ENCODE results near the gene TBXAS1.
A peak's percentile ranks its signal among the peaks of the same experiment; 100 is the strongest.

The TBXAS1 gene

DNA sequence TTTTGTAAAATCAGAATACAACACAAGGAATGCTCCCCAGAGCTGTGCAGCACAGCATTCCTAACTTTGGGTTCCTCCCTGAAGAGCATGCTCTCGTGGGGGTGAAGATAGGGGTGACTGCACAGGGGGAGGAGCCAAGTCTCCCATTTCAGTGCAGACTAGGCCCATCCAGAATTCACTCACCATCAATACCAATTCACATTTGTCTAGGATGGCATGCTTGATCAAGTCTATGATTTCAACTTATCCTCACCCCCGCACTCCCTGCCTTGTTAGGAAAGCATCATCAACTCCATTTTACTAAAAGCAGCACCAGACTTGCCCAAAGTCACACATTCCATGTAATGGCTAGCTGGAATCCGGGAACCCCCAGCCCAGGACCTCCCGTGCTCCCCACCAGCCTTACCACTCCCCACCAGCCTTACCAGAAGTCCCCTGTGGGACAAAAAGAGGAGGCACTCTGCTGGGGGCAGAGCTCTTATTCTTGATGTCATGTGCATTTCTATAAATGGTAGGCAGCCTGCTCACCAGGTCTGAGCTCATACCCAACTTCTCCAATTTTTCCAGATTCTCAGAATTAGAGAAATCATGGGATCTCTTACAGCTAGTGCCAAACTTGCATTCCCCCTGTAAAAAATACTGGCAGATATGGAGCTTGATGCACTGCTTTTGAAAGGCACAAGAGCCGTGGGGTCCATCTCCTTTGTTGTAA lies 227.5 kb downstream of the TBXAS1 start:
- DNase-seq = no peak

DNA sequence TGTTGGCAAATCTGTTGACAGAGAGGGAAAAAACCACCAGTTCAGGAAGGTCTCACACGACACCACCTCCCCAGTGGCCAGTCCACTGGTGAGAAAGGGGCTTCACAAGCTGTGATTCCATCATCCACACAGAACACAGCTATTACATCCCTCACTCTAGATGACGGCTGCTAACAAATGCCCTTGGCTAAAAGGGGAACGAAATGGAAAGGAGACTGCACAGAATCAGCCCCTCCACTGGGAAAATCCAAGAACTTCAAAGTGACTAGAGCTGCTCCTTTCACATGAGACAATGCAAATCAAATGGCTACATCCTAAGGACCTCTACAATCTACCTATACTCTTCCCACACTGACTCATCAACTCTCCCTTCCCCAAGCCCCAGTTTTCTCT lies 228.1 kb downstream of the TBXAS1 start:
- DNase-seq = no peak

DNA sequence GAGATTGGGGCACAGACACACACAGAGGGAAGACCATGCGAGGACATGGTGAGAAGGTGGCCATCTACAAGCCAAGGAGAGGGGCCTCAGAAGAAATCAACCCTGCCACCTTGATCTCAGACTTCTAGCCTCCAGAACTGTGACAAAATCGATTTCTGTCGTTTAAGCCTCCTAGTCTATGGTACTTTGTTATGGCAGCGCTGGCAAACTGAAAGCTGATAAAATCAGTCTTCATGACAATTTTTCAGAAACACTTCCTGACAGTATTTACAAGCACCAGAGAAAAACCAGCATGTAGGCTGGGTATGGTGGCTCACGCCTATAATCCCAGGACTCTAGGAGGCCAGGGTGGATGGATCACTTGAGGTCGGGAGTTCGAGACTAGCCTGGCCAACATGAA lies 229.5 kb downstream of the TBXAS1 start:
- DNase-seq = no peak

DNA sequence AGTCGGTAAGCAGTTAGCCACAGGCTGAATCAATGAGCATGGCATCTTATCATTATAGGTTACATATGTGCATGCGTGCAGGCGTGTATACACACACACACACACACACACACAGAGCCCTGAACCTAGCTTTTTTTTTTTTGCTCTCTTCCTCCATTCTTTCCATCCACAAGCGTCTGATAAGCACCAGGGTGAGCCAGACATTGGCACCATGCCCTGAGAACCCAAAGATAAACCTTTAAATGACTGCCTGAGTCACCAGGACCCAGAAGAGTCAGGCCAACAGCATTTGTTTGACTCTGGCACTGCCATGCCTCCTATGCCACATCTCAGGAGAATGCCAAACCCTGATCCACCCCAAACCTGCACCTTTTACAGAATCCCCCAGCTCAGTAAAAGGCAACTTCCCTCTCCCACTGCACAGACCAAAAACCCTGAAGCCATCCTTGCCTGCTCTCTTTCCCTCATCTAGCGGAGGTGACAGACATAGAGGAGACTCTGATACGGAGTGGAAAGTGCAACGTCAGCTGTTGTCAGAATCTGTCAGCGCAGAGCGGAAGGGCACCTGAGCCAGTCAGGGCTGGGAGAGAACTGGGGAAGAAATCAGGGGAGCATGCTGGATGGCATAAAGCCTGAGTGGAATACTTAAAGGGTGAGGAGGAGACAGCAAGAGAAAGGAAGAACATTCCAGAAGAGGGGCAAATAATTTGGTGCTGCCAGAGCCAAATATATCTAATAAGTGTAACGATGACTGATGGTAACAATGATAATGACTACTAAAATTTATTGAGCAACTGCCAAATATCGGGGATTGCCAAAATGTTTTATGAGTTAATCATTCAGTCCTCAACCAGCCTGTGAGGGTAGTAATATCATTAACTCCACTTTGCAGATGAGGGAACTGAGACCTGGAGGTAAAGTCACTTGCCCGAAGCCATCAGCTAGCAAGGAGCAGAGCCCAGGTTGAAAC lies 230.5 kb downstream of the TBXAS1 start:
- DNase-seq = peak; percentile 36 to 59

DNA sequence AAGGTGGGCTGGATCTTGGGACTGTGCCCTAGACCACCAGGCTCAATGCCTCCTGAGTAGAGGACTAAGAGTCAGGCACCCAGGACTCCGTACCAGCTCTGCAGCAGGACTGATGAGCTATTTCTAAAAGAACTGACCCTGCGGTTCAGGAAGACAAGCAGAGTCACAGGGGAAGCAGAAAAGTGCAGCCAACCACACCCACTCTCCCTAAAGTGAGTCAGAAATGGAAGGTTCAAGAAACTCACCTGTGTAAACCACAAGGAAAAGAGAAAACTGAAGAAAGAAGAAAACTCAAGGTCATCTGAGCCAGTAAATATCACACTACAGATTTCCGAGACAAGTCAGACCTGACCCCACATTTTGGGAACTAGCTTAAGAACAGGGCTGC lies 231.2 kb downstream of the TBXAS1 start:
- no peak for DNase-seq

DNA sequence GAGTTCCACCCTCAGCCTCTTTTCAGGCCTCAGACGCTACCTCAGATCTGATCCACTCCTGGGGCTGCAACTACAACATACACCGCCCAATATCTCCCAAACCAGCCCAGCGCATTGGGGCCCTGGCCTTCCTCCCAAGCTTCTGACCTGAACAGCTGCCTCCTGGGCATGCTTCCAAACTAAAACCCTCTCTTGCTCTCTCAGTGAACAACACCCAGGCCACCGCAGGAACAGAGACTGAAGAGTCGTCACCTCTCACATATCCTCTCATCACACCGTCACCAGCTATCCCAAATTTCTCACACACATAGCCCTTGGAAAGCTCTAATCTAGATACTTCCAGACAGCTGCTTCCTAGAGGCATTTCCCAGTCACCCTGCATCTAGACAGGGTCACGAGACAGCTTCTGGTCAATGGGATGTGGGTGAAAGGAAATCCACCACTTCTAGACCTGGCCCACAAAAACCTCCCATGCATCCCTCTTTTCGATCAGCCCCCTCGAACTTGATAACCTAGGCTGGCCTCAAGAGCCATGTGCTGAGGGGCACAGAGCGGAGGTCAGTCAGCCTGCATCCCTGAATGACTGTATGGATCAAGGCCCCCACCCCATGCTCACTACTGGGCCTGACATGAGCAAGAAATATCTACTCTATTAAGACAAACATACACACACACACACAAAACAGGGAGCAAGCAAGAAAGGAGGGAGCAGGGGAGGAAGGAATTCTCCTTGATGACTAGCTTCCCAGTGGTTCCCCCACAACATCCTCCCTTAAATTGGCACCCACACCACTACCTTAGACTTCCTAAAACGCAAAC lies 231.9 kb downstream of the TBXAS1 start:
- no peak for DNase-seq

DNA sequence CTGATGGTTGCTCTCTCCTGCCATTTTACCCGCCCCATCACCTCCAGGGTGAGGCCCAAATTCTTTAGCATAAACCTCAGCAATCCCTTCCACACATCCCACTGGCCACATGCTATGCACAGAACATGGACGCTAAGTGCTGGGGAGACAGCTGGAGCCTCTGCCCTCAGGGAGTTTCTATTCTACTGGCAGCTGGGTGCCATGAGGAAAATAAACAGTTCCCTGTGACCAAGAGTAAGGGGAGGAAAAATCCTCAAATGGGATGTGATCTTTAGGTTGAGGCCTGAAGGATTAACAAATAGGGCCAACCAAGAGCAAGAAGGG lies 232.5 kb downstream of the TBXAS1 start:
- DNase-seq = no peak

DNA sequence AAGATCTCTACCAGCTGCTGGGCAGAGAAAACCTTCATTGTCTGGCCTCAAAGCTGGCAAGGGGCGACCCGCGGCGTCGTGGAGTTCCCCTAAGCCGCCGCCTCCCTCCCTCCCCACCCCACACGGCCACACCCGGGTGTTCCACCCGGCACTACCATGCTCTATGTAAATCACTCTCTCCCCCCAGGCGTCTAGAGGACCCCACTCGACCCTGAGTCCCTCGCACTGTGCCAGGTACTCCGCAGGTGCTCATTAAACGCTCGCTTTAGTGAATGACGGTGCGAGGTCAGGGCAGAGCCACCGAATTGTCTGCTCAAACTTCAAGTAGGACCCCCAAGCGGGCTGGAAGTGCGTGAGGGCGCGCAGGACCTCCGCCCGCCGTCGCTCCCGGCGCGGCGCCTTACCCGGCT lies 233.1 kb downstream of the TBXAS1 start:
- peak in 1 of 2 experiments; percentile 23 for DNase-seq

DNA sequence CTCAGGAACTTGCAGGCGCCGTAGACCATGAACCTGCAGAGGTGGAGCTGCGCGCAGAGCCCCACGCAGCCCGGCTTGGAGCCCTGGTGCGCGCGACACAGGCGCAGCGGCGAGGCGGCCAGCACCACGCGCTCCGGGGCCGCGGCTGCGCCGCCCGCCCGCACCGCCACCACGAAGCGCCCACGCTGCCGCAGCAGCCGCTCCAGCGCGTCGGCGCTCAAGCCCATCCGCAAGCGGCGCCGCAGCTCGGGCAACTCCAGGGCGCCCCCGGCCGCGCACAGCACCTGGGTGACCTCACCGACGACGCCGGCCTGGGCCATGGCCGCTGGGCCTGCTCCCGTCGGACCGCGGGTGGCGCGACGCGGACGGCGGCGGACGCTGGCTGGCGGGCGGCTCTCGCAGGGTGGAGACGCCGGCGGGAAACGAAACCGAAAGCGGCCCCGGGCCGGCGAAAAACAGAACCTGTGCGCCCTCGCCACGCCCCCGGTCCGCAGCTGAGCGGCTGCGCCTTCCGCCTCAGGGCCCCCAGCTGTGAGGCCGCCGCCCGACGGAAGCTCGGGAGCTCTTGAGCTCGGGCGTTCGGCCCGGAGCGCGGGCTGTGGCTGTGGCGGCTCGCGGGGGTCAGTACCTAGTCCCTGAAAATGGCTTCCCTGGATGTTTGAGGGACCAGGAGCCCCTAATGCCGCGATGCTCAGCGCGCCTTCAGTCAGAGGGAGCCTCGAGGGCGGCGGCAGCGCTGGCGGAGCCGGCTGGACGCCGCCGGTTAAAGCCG lies 233.7 kb downstream of the TBXAS1 start, which contains the start of gene PARP12:
TSS of gene PARP12 (minus strand) at position 424 of the 772 bp plus-strand sequence. CDS start at position 320, 104 bp downstream.
- peak; percentile 48 to 75 for DNase-seq

DNA sequence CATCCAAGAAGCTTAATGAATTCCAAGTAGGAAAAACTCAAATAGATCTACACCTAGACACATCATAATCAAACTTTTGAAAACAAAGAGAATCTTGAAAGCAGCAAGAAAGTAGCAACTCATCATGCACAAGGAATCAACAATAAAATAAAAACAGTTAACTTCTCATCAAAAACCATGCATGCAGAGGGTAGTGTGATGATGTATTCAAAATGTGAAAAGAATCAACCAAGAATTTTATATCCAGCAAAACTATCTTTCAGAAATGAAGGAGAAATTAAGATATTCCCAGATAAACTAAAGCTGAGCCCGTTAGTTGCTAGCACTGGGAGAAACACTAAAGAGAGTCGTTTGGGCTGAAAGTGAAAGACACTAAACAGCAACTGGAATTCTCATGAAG lies 238.0 kb downstream of the TBXAS1 start:
- DNase-seq = no peak

DNA sequence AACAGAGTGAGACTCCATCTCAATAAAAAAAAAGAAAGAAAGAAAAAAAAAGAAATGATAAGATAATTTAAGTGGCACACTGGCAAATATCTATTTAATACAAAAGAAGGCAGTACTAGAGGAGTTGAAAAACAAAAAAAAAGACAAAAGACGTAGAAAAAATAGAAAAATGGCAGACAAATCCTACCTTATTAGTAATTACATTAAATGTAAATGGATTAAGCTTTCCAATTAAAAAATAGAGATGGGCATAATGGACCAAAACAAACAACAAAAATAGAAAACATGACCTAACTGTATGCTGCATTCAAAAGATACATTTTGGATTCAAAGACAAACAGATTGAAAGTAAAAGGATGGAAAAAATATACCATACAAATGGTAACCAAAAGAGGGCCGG lies 239.0 kb downstream of the TBXAS1 start:
- no peak for DNase-seq

DNA sequence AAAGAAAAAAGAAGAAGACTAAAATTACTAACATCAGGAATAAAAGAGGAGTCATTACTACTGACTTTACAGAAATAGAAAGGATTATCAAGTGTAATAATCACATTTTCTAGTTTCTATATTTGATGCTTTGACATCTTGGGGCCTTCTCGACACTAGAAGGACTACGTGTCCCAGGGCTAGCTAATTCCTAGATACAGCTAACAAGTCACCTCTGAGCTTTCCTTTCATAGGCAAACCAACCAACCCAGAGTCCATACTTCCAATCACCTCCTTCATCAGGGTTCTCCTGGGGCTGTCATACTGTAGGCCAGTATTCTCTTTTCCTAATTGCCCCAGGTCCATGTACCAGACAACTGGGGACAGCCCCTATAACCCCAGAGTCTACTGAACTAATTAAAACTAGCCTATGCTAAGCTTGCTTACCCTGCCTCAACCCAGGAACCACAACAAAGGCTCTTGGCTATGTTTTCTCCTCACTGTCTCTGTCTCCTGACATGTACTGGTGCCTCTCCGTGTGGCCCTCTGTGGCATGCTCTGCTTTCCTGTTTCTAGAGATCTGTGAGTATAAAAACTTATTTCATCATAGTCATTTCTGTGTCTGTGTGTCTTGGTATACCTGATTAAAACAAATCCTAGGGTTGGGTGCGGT lies 240.4 kb downstream of the TBXAS1 start:
- no peak for DNase-seq
